ENCODE results near the gene EPHA5. TPM values are rescaled to one million over a fixed set of nuclear protein-coding genes. Genes with fewer than 3 reads are reported as not detected.

EPHA5 gene
- total and polyA plus RNA-seq, 2 donors, result 0.05 TPM

DNA sequence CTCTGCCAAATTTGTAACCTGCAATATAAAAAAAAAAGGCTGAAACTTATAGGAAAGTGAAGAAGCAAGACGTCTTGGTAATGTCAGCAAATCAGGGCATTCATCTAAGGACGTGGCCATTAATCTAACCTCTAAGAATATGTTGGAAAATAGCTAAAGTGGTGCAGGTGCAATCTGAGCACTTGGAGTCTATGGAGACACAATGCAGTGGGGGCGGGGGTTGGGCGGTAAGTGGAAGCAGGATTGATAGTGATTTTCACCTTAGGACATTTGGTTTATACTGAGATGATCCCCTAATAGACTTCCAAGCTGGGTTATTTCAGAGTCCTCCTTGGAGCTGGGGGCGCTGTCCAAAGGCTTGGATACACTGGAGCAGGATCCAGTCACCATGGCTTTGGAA is 283.4 kb downstream of the EPHA5 start:
- WGBS, result 93% methylated on average over 5 of the region's 5 CpGs
- no peaks in the 10 kb centered on the region for H3K27me3 ChIP-seq (ENCODE audit: control insufficient read depth in 2 of 2, insufficient read depth in 1 of 2, low read length in 1 of 2)
- H3K9me3 ChIP-seq (ENCODE audit: control insufficient read depth in 2 of 2, insufficient read depth in 1 of 2, low read length in 1 of 2), result no peaks in the 10 kb centered on the region
- no peaks in the 10 kb centered on the region for H3K36me3 ChIP-seq (ENCODE audit: control insufficient read depth in 2 of 2, insufficient read depth in 2 of 2, low read length in 1 of 2)
- no peak overlapping the region for H3K4me3 ChIP-seq (ENCODE audit: low read length in 2 of 2)
- H3K27ac ChIP-seq (ENCODE audit: low read depth in 1 of 2, low read length in 1 of 2), result no peak overlapping the region
- H3K4me1 ChIP-seq (ENCODE audit: control insufficient read depth in 2 of 2, insufficient read depth in 2 of 2, low read length in 2 of 2), result no peaks in the 10 kb centered on the region
- no peak for DNase-seq (ENCODE audit: low read depth in 6 of 9, low spot score in 9 of 9)

DNA sequence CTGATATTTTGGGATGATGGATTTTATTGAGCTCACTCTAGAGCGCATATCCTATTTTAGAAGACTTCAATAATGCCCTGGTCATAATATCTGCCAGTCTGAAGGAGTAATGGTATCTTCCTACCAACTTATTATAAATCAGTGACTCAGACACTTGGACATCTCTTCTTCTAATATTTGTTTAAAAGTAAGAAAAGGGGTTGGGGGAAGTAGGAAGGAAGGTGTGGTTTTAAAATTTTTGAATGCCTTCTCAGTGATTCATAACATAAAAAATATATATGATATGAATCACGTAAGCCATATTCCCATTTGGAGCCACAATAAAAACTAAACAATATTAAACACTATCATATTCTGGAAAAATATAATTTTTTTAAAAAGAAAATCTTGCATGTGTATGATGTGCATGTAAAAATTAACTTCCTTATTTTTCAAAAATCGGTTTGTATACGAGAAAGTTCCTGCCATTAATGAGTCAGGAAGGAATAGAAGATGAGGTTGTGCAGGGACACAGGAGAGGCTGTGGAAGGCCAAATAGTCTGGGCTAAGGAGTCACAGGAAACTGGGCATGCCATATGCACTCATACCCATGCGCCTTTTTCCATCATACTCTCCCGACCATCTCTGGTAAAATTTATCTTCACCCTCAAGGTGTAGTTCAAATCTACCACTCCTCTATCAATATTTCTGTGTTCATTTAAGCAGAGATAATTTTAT is 286.5 kb downstream of the EPHA5 start:
- WGBS, result 87% methylated on average over 6 of the region's 6 CpGs
- no peaks in the 10 kb centered on the region for H3K36me3 ChIP-seq (ENCODE audit: control insufficient read depth in 2 of 2, insufficient read depth in 2 of 2, low read length in 1 of 2)
- H3K9me3 ChIP-seq (ENCODE audit: control insufficient read depth in 2 of 2, insufficient read depth in 1 of 2, low read length in 1 of 2), result no peaks in the 10 kb centered on the region
- no peak overlapping the region for H3K4me3 ChIP-seq (ENCODE audit: low read length in 2 of 2)
- H3K27me3 ChIP-seq (ENCODE audit: control insufficient read depth in 2 of 2, insufficient read depth in 1 of 2, low read length in 1 of 2), result no peaks in the 10 kb centered on the region
- DNase-seq (ENCODE audit: low read depth in 6 of 9, low spot score in 9 of 9), result no peak
- no peak overlapping the region for H3K27ac ChIP-seq (ENCODE audit: low read depth in 1 of 2, low read length in 1 of 2)
- no peaks in the 10 kb centered on the region for H3K4me1 ChIP-seq (ENCODE audit: control insufficient read depth in 2 of 2, insufficient read depth in 2 of 2, low read length in 2 of 2)

DNA sequence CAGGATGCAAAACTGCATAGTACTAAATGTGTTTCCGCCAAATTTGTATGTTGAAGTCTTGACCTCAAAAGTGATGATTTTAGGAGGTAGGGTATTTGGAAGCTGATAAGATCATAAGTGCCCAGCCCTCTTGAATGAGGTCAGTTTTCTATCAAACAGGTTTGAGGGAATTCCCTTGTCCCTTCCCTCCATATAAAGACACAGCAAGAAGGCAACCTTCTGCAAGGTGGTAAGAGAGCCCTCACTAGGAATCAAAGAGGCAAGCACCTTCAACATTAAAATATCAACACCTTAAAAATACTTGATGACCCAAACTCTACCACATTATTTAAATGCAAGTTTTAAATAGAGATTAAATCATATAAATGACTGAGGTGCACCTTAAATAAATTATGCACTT is 288.6 kb downstream of the EPHA5 start:
- no peaks in the 10 kb centered on the region for H3K4me1 ChIP-seq (ENCODE audit: control insufficient read depth in 2 of 2, insufficient read depth in 2 of 2, low read length in 2 of 2)
- H3K27ac ChIP-seq (ENCODE audit: low read depth in 1 of 2, low read length in 1 of 2), result no peak overlapping the region
- WGBS, result 99% methylated on average over 1 of the region's 1 CpG
- no peaks in the 10 kb centered on the region for H3K27me3 ChIP-seq (ENCODE audit: control insufficient read depth in 2 of 2, insufficient read depth in 1 of 2, low read length in 1 of 2)
- no peak overlapping the region for H3K4me3 ChIP-seq (ENCODE audit: low read length in 2 of 2)
- no peak for DNase-seq (ENCODE audit: low read depth in 6 of 9, low spot score in 9 of 9)
- no peaks in the 10 kb centered on the region for H3K9me3 ChIP-seq (ENCODE audit: control insufficient read depth in 2 of 2, insufficient read depth in 1 of 2, low read length in 1 of 2)
- no peaks in the 10 kb centered on the region for H3K36me3 ChIP-seq (ENCODE audit: control insufficient read depth in 2 of 2, insufficient read depth in 2 of 2, low read length in 1 of 2)

DNA sequence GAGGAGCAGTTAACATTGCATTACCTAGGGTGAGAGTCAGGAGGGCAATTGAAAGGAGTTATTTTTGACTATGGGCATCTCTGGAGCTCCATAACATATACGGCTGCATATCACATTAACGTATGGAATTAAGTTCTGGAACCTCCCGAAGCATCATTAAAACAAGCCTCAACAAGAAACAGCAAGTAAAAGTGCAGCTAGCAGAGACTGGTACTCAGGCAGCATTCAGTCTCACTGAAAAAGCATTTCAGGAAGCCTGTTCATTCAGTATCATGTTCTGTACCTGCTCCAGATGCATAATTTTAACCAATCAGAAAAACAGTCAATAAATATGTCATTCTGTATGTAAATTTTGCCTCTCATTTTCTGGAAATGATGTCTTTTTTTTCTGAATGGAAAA is 299.6 kb downstream of the EPHA5 start:
- no peaks in the 10 kb centered on the region for H3K9me3 ChIP-seq (ENCODE audit: control insufficient read depth in 2 of 2, insufficient read depth in 1 of 2, low read length in 1 of 2)
- H3K4me1 ChIP-seq (ENCODE audit: control insufficient read depth in 2 of 2, insufficient read depth in 2 of 2, low read length in 2 of 2), result no peaks in the 10 kb centered on the region
- no peak overlapping the region for H3K4me3 ChIP-seq (ENCODE audit: low read length in 2 of 2)
- no peaks in the 10 kb centered on the region for H3K36me3 ChIP-seq (ENCODE audit: control insufficient read depth in 2 of 2, insufficient read depth in 2 of 2, low read length in 1 of 2)
- WGBS, result 93% methylated on average over 3 of the region's 3 CpGs
- no peak overlapping the region for H3K27ac ChIP-seq (ENCODE audit: low read depth in 1 of 2, low read length in 1 of 2)
- no peak for DNase-seq (ENCODE audit: low read depth in 6 of 9, low spot score in 9 of 9)
- H3K27me3 ChIP-seq (ENCODE audit: control insufficient read depth in 2 of 2, insufficient read depth in 1 of 2, low read length in 1 of 2), result no peaks in the 10 kb centered on the region

DNA sequence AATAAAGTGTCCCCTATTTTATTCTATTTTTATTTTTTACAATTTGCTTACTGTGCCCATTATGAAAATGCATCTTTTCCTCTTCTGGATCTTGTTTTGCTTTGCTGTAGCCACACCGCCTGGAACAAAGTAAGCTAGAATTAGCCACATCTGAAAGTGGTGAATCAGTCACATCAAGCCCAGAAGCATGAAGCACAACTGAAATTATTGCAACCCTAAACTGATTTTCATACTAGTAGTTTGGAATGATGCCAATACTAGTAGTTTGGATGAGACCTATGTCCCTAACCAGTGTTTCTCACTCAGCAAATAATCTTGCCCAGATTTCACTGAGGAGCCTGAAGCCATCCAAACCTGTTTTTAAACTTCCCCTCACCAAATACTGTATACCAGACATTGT is 303.0 kb downstream of the EPHA5 start:
- no peaks in the 10 kb centered on the region for H3K36me3 ChIP-seq (ENCODE audit: control insufficient read depth in 2 of 2, insufficient read depth in 2 of 2, low read length in 1 of 2)
- no peaks in the 10 kb centered on the region for H3K27me3 ChIP-seq (ENCODE audit: control insufficient read depth in 2 of 2, insufficient read depth in 1 of 2, low read length in 1 of 2)
- no peaks in the 10 kb centered on the region for H3K4me1 ChIP-seq (ENCODE audit: control insufficient read depth in 2 of 2, insufficient read depth in 2 of 2, low read length in 2 of 2)
- WGBS, result 92% methylated on average over 1 of the region's 1 CpG
- H3K4me3 ChIP-seq (ENCODE audit: low read length in 2 of 2), result no peak overlapping the region
- DNase-seq (ENCODE audit: low read depth in 6 of 9, low spot score in 9 of 9), result no peak
- H3K27ac ChIP-seq (ENCODE audit: low read depth in 1 of 2, low read length in 1 of 2), result no peak overlapping the region
- no peaks in the 10 kb centered on the region for H3K9me3 ChIP-seq (ENCODE audit: control insufficient read depth in 2 of 2, insufficient read depth in 1 of 2, low read length in 1 of 2)

DNA sequence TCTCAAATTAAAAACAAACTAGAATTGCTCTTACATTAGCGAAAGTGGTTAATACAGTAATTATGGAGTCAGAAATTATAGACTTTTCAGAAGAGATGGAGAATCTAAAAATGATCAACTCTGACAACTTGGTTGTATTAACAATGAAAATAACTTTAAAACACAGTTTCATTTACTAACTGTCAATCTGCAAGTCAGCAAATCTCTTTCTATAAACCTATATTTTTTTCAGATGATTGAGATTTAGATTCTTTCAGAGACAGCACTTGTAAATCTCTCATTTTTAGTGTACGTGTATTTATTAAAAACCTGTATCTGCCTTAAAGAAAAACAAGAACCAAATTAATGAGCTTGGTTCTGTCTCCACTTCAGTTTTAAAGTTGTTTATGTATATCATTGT is 311.4 kb downstream of the EPHA5 start:
- Histone ChIP-seq H3K27ac (ENCODE audit: low read depth in 1 of 2, low read length in 1 of 2) (no peak overlapping the region), H3K4me1 (ENCODE audit: control insufficient read depth in 2 of 2, insufficient read depth in 2 of 2, low read length in 2 of 2) (no peaks in the 10 kb centered on the region), H3K9me3 (ENCODE audit: control insufficient read depth in 2 of 2, insufficient read depth in 1 of 2, low read length in 1 of 2) (no peaks in the 10 kb centered on the region), H3K4me3 (ENCODE audit: low read length in 2 of 2) (no peak overlapping the region), H3K27me3 (ENCODE audit: control insufficient read depth in 2 of 2, insufficient read depth in 1 of 2, low read length in 1 of 2) (no peaks in the 10 kb centered on the region), H3K36me3 (ENCODE audit: control insufficient read depth in 2 of 2, insufficient read depth in 2 of 2, low read length in 1 of 2) (no peaks in the 10 kb centered on the region)
- no peak for DNase-seq (ENCODE audit: low read depth in 6 of 9, low spot score in 9 of 9)
- 95% methylated on average over 2 of the region's 2 CpGs for WGBS

DNA sequence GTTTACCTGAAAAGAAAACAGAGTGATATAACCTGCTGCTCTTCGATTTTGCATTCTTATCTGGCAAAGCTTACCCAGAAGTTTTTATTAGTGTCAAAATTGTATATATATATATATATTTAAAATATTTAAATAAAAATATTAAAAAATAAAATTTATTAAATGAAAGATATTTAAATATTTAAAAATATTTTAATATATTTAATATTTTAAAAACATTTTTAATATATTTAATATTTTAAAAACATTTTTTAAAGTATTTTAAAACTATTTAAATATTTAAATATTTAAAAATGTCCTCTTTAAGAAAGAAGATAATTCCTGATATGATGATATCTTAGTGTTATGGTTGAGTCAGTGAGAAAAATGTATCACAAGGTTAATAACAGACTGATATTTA is 317.2 kb downstream of the EPHA5 start:
- 95% methylated on average over 1 of the region's 1 CpG for WGBS
- no peak overlapping the region for H3K4me3 ChIP-seq (ENCODE audit: low read length in 2 of 2)

DNA sequence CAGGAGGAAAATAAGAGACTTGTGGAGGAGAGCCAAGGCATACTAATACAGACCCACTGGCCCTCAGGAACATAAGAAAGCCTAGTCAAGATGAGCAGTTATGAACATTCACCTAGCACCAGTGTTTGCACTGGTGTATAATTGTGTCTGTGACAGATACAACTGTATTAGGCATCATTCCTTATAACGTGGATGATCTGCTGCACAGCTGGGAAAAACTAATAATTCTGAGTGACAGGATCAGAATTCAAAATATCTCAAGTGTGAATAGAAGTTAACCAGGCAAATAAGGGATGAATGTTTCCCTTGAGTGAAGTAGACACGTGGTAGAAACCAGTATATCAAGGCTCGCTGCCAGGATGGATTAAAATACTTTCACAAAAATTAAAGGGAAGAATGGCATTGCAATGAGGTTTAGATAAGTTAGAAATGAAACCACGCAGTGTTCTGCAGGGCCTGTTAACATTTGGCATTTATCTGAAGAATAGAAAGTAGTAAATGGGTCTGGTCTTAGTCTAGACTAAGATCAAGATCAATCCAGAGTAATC is 325.9 kb downstream of the EPHA5 start:
- Histone ChIP-seq H3K4me1 (ENCODE audit: control insufficient read depth in 2 of 2, insufficient read depth in 2 of 2, low read length in 2 of 2) (no peaks in the 10 kb centered on the region), H3K4me3 (ENCODE audit: low read length in 2 of 2) (no peak overlapping the region), H3K9me3 (ENCODE audit: control insufficient read depth in 2 of 2, insufficient read depth in 1 of 2, low read length in 1 of 2) (no peaks in the 10 kb centered on the region), H3K27me3 (ENCODE audit: control insufficient read depth in 2 of 2, insufficient read depth in 1 of 2, low read length in 1 of 2) (no peaks in the 10 kb centered on the region), H3K36me3 (ENCODE audit: control insufficient read depth in 2 of 2, insufficient read depth in 2 of 2, low read length in 1 of 2) (no peaks in the 10 kb centered on the region), H3K27ac (ENCODE audit: low read depth in 1 of 2, low read length in 1 of 2) (no peak overlapping the region)
- 83% methylated on average over 4 of the region's 4 CpGs for WGBS
- DNase-seq (ENCODE audit: low read depth in 6 of 9, low spot score in 9 of 9), result no peak

More for the DNA sequence above, 317.2 kb downstream of the EPHA5 start:
- DNase-seq (ENCODE audit: low read depth in 6 of 9, low spot score in 9 of 9), result no peak
- Histone ChIP-seq H3K9me3 (ENCODE audit: control insufficient read depth in 2 of 2, insufficient read depth in 1 of 2, low read length in 1 of 2) (no peaks in the 10 kb centered on the region), H3K4me1 (ENCODE audit: control insufficient read depth in 2 of 2, insufficient read depth in 2 of 2, low read length in 2 of 2) (no peaks in the 10 kb centered on the region), H3K36me3 (ENCODE audit: control insufficient read depth in 2 of 2, insufficient read depth in 2 of 2, low read length in 1 of 2) (no peaks in the 10 kb centered on the region), H3K27ac (ENCODE audit: low read depth in 1 of 2, low read length in 1 of 2) (no peak overlapping the region), H3K27me3 (ENCODE audit: control insufficient read depth in 2 of 2, insufficient read depth in 1 of 2, low read length in 1 of 2) (no peaks in the 10 kb centered on the region)

DNA sequence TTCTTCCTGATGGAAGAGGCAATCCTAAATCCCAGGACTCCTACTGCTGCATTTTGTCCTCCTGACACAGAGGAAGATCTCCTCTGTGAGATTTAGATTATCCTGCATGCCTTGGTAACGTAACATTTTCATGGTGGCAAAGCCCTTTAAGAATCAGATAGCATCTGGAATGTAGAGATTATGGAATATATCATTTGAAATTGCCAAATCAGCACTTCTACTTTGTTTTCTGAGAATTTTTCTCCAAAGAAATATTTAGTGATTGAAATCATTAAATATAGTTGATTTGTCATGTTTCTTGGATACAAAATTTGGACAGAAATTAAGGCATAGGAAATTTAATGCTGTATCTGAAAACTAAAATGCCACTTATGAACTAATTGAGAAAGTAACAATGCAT is 326.9 kb downstream of the EPHA5 start:
- no peak for DNase-seq (ENCODE audit: low read depth in 6 of 9, low spot score in 9 of 9)
- H3K27ac ChIP-seq (ENCODE audit: low read depth in 1 of 2, low read length in 1 of 2), result no peak overlapping the region
- no peaks in the 10 kb centered on the region for H3K27me3 ChIP-seq (ENCODE audit: control insufficient read depth in 2 of 2, insufficient read depth in 1 of 2, low read length in 1 of 2)
- H3K4me3 ChIP-seq (ENCODE audit: low read length in 2 of 2), result no peak overlapping the region
- WGBS, result 88% methylated on average over 1 of the region's 1 CpG
- no peaks in the 10 kb centered on the region for H3K36me3 ChIP-seq (ENCODE audit: control insufficient read depth in 2 of 2, insufficient read depth in 2 of 2, low read length in 1 of 2)
- H3K4me1 ChIP-seq (ENCODE audit: control insufficient read depth in 2 of 2, insufficient read depth in 2 of 2, low read length in 2 of 2), result no peaks in the 10 kb centered on the region
- no peaks in the 10 kb centered on the region for H3K9me3 ChIP-seq (ENCODE audit: control insufficient read depth in 2 of 2, insufficient read depth in 1 of 2, low read length in 1 of 2)

Data from thymus (tissue), 11 donors.